Hepatocyte (in vitro differentiated cells): ENCODE measurements around the gene CACNA1C.

Experiments used
- CTCF ChIP-seq: fragments of 200-600 bp; sonication (generic); IDR thresholded peaks from 2 replicates; pipeline ENCODE4 v1.5.1; 2016; ENCODE audit warnings: antibody characterized with exemption, mild to moderate bottlenecking; ENCODE audit not compliant: poor library complexity
- EZH2 ChIP-seq: fragments of 200-600 bp; sonication (generic); IDR thresholded peaks from 2 replicates; pipeline ENCODE4 v1.6.1; 2016; ENCODE audit warnings: antibody characterized with exemption, mild to moderate bottlenecking, borderline replicate concordance

- TF ChIP-seq CTCF (no peak), EZH2 (no peak)
Observed at GRCh38 chr12:2333491-2334195, 280.9 kb downstream of the CACNA1C start.
